Jurkat, Clone E6-1 (cell line): ENCODE data around the gene PDZRN3.
A peak's percentile ranks its signal among the peaks of the same experiment; 100 is the strongest.

Experiments
- DNase-seq: peaks from one replicate; pipeline ENCODE4 v3.0.0-alpha.2; 2011; ENCODE audit warnings: low read depth, low spot score
- H3K4me3 ChIP-seq: 2 replicates; pipeline ENCODE4 v1.5.1; 2011; ENCODE audit warnings: mild to moderate bottlenecking, low read length, control low read depth, moderate library complexity

Gene PDZRN3

GRCh38 chr3:73384091-73384906, 240.4 kb downstream of the PDZRN3 start:
- H3K4me3 ChIP-seq = no peak overlapping the region
- no peak for DNase-seq

DNA sequence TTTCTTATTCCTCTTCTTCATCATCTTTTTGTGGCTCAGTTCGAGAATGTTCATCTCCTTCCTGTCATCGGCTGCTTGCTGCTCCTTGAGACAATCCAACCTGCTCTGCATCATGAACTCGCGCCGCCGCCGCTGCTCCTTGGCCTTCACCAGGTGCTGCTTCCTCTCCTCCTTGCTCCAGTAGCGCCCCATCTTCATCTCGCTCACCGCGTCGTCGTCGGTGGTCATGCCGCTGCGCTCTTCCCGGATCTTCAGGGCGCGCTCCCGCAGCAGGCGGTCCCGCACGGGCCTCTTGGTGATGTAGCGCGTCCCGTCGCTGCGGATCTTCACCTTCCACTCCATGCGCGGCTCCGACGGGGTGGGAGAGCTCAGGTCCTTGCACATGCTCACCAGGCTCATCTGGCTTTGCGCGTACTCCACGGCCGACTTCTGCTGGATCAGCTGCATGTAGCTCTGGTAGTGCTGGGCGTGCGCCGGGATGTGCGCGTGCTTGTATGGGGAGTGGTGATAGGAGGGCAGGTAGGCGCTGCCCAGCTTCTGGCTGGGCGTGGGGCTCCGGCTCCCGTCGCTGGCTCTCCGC, 241.2 kb downstream of the PDZRN3 start:
- no peak overlapping the region for H3K4me3 ChIP-seq
- no peak for DNase-seq

DNA sequence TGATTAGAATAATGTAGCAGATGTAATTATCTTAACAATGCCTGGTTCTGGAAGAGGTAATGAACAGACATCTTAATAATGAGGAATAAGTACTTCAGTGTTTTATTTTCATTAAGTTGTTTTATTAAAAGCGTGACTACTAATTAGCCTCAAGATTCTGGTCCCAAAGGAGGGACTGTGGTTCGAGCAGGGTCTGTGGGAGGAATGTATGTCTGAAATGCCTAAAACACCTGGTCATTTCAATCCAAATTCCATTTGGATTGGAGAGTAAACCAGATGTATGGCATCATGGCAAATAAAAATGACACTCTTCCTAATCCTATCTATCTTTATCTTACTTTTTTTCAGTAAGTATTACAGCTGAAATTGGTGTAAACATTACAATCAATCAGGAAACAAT, 243.2 kb downstream of the PDZRN3 start:
- no peak for DNase-seq
- no peak overlapping the region for H3K4me3 ChIP-seq

DNA sequence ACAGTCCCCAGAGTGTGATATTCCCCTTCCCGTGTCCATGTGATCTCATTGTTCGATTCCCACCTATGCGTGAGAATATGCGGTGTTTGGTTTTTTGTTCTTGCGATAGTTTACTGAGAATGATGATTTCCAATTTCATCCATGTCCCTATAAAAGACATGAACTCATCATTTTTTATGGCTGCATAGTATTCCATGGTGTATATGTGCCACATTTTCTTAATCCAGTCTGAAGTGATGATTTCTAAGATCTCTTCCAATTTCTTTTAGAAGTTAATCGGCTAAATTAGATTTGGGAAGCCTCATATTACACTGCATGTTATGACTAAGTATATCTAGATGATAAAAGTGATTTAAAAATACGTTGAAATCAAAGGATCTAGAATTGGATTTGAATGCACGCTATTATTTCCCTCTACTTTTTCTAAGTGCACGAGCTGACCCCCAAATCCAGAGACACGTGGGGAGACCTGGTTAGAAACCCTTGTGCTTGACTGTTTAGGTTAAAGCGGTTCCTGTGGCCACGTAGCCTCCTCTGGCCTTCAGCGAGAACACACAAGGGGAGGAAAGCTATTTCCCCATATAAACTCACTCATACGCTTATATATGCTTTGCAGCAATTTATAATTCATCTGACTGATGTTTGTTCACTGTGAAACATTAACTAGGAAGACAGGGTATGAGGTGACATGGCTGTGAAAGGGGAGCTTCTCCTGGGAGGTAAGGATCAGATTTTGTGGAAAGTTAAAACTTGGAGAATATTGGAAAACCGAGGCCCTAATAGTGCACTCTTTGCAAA, 243.8 kb downstream of the PDZRN3 start:
- DNase-seq = no peak
- no peak overlapping the region for H3K4me3 ChIP-seq

DNA sequence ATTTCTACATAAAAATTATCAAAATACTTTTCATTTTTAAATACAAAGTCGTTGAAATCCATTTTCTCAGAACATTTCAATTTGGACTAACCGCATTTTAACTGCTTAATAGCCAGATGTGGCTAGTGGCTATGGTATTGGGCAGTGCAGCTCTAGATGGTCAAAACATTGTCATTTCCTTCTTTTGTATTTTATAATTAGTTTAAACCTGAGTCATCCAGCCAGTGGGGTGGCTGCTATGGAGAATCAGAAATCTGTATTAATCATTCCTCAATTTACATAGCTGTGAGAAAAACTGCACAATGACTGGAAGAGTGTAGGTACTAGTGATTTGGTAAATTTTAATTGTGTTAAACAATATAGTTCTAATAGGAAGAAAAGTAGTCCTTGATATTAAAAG, 245.3 kb downstream of the PDZRN3 start:
- no peak for DNase-seq
- H3K4me3 ChIP-seq = no peak overlapping the region

DNA sequence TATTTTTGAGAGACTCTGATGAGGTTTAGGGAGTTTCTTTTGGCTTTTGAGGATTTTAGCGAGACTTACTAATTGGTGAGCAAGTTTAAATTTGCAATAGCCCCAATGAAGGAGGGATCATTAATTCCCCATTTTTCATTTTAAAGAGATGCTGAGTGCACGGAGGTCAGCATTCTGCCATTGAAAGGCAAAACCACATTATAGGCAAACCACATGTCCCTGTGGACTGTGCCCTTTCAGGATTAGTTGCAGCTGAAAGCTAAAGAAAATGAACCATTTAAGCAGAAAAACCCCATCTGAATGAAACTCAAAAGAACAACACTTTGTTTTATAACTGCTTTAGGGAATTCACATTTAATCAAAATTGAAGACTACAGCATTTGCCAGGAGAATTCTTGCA, 246.5 kb downstream of the PDZRN3 start:
- no peak overlapping the region for H3K4me3 ChIP-seq
- no peak for DNase-seq

DNA sequence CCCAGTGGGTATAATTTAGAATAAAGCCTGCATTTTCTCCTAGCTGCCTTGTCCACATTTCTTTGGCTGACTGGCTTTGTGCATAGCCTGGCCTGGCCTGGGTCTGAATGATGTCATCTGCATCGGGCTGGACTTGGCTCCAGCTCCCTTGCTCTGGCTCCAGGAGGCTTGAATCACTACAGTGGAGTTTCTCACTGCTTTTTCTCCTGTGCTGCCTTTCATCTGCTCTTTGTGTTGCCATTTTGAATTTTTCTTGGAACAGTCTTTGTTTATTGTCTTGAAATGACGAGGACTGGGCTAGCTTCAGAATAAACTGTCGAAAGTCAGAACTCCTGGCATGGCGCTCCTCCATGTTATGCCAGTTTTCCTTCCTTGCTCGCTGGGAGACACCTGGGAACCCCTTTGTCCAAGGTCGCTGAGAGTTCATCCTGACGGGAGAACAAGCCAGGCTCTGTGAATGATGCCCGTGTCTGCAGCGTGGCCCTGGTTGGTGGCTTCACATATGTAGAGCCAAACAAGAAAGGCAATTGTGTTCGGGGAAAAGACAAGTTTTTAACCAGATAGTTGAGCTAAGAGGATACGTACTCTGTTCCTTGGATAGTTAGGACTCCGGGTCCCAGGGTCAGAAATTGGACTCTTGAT, 258.9 kb downstream of the PDZRN3 start:
- no peak overlapping the region for H3K4me3 ChIP-seq
- DNase-seq = no peak

DNA sequence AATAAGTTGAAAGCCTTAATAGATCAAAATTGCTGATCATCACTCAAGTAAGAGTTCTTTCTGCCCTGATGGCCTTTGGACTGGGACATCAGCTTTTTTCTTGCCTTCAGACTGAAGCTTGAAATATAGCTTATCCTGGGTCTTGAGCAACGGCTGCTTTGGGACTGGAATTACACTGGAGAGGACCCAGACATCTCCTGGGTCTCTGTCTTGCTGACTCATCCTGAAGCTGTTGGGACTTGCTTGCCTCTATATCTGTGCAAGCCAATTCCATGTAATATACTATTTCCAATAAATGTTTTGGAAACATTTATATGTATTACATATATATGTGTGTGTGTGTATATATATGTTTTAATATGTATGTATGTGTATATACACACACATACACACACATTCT, 260.2 kb downstream of the PDZRN3 start:
- no peak for DNase-seq
- H3K4me3 ChIP-seq = no peak overlapping the region

GRCh38 chr3:73363093-73363492, 261.6 kb downstream of the PDZRN3 start:
- no peak for DNase-seq
- H3K4me3 ChIP-seq = no peak overlapping the region

GRCh38 chr3:73361591-73361990, 263.1 kb downstream of the PDZRN3 start:
- no peak overlapping the region for H3K4me3 ChIP-seq
- no peak for DNase-seq

DNA sequence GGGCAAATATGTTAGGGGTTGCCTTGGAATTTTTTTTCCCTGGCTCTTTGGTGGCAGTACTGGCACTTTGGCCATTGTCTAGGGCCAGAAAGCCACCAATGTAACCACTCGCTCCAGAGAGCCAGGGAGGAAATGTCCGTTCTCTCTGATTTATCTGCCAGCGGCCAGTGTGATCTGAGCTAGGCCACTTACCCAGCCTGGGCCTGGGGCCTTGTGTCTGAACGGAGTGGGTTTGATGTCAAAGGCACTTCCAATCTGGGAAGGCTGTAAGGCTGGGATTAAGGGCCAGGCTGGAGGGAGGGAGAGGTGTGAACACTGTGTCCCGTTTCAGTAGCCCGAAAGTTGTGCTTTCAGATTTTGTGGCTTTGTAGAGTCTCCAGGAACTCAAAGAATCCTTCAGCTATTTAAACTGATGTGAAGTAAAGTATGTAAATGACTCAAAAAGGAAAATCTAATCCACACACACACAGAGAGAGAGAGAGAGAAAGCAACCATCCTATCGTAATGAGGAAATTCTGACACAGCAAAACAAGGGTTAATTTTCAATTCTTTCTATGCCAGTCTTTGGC, 271.0 kb downstream of the PDZRN3 start:
- no peak for DNase-seq

GRCh38 chr3:73352841-73353645, 271.7 kb downstream of the PDZRN3 start:
- no peak for DNase-seq
- no peak overlapping the region for H3K4me3 ChIP-seq

More for the DNA sequence above, 271.0 kb downstream of the PDZRN3 start:
- no peak overlapping the region for H3K4me3 ChIP-seq

DNA sequence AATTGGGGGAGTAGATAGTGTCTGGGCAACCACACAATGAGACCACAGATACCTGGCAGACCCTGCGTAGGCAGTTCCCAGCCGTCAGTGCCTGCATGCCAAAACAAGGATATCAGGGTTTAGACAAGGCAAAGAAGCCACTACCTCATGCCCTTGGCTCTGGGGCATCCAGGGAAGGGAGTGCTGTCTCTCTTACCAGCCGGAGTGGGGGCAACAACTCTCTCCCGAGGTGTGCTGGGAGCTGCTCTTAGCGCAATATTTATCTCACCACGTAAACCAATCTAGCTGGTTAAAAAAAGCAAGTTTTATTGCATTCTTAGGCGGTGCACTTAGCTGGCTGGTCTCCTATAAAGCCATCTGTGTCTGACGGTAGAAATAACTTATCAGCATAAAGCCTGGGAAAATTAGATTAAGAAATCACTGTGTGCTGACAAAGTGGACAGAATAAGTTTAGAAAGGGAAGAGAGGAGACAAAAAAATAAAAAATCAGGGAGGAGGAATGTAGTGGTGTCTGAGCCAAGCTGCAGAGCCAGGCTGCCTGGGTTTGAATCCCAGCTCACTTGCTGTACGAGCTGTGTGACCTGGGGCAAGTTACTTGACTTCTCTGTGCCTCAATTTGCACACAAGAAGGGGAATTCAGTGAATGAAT, 273.2 kb downstream of the PDZRN3 start:
- DNase-seq = no peak
- H3K4me3 ChIP-seq = no peak overlapping the region

DNA sequence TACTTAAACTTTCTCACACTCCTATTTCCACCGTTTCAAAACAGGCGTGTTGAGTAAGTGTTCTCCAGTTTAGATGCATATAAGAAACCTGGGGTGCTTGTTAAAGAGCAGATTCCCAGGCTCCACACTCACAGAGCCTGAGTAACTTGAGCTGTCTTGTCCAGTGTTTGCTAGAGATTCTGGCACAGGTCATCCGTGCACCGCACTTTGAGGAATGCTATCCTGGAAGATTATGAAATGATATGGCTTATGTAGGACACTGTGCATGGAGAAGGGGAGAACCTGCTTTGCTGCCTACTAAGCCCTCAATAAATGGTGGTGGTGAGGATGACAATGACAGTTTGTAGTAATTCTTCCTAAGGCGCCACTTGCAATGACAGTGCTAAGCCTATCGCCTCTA, 273.7 kb downstream of the PDZRN3 start:
- DNase-seq = no peak
- no peak overlapping the region for H3K4me3 ChIP-seq

DNA sequence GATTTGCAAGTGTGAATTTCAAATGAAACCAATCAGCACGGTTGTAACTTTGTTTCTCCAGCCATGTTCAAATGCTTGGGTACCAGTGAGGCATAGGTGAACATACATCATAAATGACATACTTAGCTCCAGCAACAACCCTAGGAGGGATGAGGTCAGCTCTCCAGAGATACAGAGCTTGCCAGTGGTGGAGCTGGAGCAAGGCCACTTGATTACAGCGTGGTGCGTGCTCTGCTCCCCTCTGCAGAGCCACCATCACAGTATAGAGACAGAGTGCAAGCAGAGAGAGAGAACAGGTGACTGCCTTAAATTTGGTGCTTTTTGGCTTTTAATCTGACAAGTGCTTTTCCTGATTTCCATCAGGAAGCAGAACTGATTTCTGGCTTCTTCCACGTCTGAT, 275.1 kb downstream of the PDZRN3 start:
- no peak for DNase-seq
- no peak overlapping the region for H3K4me3 ChIP-seq

DNA sequence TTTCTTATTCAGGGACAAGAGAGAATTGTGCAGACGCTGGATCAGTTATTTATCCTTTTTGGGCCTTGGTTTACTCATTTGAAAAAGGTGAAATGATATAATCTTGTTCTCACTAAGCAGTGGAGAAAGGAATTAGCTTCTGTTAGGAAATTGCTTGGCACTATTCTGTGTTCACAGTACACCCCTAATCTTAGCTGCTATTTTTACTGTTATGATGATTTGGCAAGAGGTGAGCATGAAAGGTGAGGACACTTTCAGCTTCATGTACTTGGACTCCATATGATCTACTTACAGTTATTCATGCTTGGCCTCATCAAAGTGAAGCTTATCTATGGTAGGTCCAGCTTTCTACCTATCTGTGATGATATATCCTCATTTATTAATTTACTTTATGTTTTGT, 282.7 kb downstream of the PDZRN3 start:
- no peak overlapping the region for H3K4me3 ChIP-seq

DNA sequence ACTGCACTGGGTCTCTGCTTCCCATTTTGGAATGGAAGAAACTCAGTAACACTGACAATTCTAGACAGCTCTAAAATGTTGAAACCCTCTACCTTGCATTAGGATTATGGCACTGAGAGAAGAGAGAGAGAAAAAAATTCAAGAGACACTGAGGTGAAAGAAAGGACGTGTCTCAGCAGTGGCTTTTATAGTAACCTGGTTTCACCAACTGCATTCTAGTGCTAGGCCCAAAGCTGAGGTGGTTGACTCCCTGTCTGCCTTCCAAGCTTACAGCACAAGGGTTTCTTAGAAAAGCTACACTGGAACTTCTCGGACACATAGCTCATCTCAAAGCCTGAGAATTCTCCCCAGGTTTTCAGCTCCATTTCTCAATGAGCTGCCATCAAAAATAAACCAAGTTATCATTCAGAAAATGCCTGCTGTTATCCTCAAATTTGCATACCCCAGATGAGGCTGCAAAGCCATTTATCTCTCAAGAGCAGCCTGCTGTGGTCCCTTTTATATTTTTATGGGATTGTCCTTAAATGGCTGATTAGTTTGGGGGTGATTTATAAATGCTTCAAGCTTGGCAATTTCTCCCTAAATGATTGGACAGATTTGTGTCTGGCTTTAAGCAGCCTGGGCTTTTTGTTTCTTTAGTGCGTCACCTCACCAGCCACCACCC, 283.3 kb downstream of the PDZRN3 start:
- H3K4me3 ChIP-seq = no peak overlapping the region
- DNase-seq = no peak

More for the DNA sequence above, 282.7 kb downstream of the PDZRN3 start:
- DNase-seq = no peak

DNA sequence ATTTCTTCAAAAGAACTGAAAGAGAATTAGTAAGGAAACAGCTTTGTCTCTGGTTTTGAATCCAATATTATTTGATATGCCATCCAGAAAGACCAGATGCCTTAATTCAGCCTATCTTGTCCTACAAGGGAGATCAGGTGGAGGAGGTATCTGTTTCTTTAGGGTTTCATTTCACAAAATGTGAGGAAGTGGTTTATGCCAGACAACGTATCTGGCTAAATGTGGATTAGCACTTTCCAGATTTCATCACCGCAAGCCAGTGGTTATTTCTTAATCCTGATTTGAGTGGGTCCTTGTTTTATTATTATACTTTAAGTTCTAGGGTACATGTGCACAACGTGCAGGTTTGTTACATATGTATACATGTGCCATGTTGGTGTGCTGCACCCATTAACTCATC, 292.2 kb downstream of the PDZRN3 start:
- peak; percentile 45 for DNase-seq
- no peak overlapping the region for H3K4me3 ChIP-seq
